WTC11 (cell line): ENCODE measurements around the gene GIT1. TPM values are rescaled to one million over a fixed set of nuclear protein-coding genes. Genes with fewer than 3 reads are reported as not detected.

Experiments used
- ATAC-seq: fragments of 200-7000 bp; cut with Tn5 transposase; 2 replicates; pipeline ENCODE4 v1.10.0; 2021; ENCODE audit warnings: mild to moderate bottlenecking, moderate library complexity
- CTCF ChIA-PET: fragments of 300-600 bp; sonication (Branson Sonifier 250); formaldehyde crosslinking; loops from one replicate; lab custom pipeline; 2021; ENCODE audit warnings: antibody characterized with exemption; lab: Charles Lee
- POLR2A ChIA-PET: fragments of 350-600 bp; sonication (Branson Sonifier 250); formaldehyde crosslinking; loops from one replicate; lab custom pipeline; 2021; ENCODE audit warnings: antibody characterized with exemption; lab: Charles Lee
- DNase-seq: peaks from one replicate; pipeline ENCODE4 v3.0.0; 2021; ENCODE audit warnings: low spot score
- H3K27ac Mint-ChIP-seq: 2 replicates; pipeline ENCODE4 v1.8.0; 2021; ENCODE audit warnings: mixed read lengths
- H3K27me3 Mint-ChIP-seq: 2 replicates; pipeline ENCODE4 v1.8.0; 2021; ENCODE audit warnings: low read depth, mild to moderate bottlenecking, moderate library complexity, mixed read lengths
- H3K36me3 Mint-ChIP-seq: 2 replicates; pipeline ENCODE4 v1.8.0; 2021; ENCODE audit warnings: mixed read lengths
- H3K4me1 Mint-ChIP-seq: 2 replicates; pipeline ENCODE4 v1.8.0; 2022; ENCODE audit warnings: mixed read lengths
- H3K4me3 Mint-ChIP-seq: 2 replicates; pipeline ENCODE4 v1.8.0; 2021; ENCODE audit warnings: mild to moderate bottlenecking, moderate library complexity, mixed read lengths
- H3K9me3 Mint-ChIP-seq: 2 replicates; pipeline ENCODE4 v1.8.0; 2021; ENCODE audit warnings: mixed read lengths
- ATF2 ChIP-seq: sonication (generic); formaldehyde crosslinking; IDR thresholded peaks from 2 replicates; pipeline ENCODE4 v1.8.1; 2022; ENCODE audit warnings: low read depth, missing genetic modification reagents, borderline replicate concordance
- CDX4 ChIP-seq: fragments of 250-450 bp; sonication (Bioruptor Pico); IDR thresholded peaks from 2 replicates; pipeline ENCODE4 v1.9.0; 2021; ENCODE audit warnings: moderate library complexity, mild to moderate bottlenecking, inconsistent platforms, borderline replicate concordance
- FOXP4 ChIP-seq: sonication (generic); formaldehyde crosslinking; IDR thresholded peaks from 2 replicates; pipeline ENCODE4 v1.8.0; 2022; ENCODE audit warnings: mild to moderate bottlenecking, missing genetic modification reagents
- MAX ChIP-seq: sonication (generic); formaldehyde crosslinking; IDR thresholded peaks from 2 replicates; pipeline ENCODE4 v1.8.0; 2022; ENCODE audit warnings: mild to moderate bottlenecking, missing genetic modification reagents
- MLX ChIP-seq: sonication (generic); formaldehyde crosslinking; IDR thresholded peaks from 2 replicates; pipeline ENCODE4 v1.8.1; 2023; ENCODE audit warnings: mild to moderate bottlenecking, missing genetic modification reagents, moderate library complexity
- MYBL2 ChIP-seq: sonication (generic); formaldehyde crosslinking; IDR thresholded peaks from 2 replicates; pipeline ENCODE4 v1.8.1; 2023; ENCODE audit warnings: mild to moderate bottlenecking, moderate library complexity, missing genetic modification reagents
- OVOL2 ChIP-seq: fragments of 250-450 bp; sonication (Bioruptor Pico); IDR thresholded peaks from 2 replicates; pipeline ENCODE4 v1.9.0; 2021; ENCODE audit warnings: mild to moderate bottlenecking, borderline replicate concordance
- TP53 ChIP-seq: sonication (generic); formaldehyde crosslinking; IDR thresholded peaks from 2 replicates; pipeline ENCODE4 v1.8.1; 2023; ENCODE audit warnings: mild to moderate bottlenecking, missing genetic modification reagents
- USF2 ChIP-seq: sonication (generic); formaldehyde crosslinking; IDR thresholded peaks from 2 replicates; pipeline ENCODE4 v1.8.1; 2023; ENCODE audit warnings: mild to moderate bottlenecking, missing genetic modification reagents, moderate library complexity
- ZBTB21 ChIP-seq: sonication (generic); formaldehyde crosslinking; IDR thresholded peaks from 2 replicates; pipeline ENCODE4 v1.8.1; 2023; ENCODE audit warnings: mild to moderate bottlenecking, missing genetic modification reagents, borderline replicate concordance
- ZNF121 ChIP-seq: sonication (generic); formaldehyde crosslinking; IDR thresholded peaks from 2 replicates; pipeline ENCODE4 v1.8.0; 2023; ENCODE audit warnings: missing genetic modification reagents
- ZNF219 ChIP-seq: sonication (generic); formaldehyde crosslinking; IDR thresholded peaks from 2 replicates; pipeline ENCODE4 v1.8.0; 2023; ENCODE audit warnings: missing genetic modification reagents, mild to moderate bottlenecking, borderline replicate concordance
- total RNA-seq: library from RNA; stranded (reverse); gene quantifications from 3 replicates; pipeline ENCODE4 v1.2.3, GENCODE V29; 2021
- TF ChIP-seq, protein P1 (sequence below): sonication (generic); formaldehyde crosslinking; IDR thresholded peaks from 2 replicates; pipeline ENCODE4 v1.8.1; 2022; ENCODE audit warnings: low read depth, mild to moderate bottlenecking, moderate library complexity, missing genetic modification reagents, borderline replicate concordance
- TF ChIP-seq, protein P2 (sequence below): sonication (generic); formaldehyde crosslinking; IDR thresholded peaks from 2 replicates; pipeline ENCODE4 v1.8.0; 2023; ENCODE audit warnings: mild to moderate bottlenecking, missing genetic modification reagents

GIT1 gene
- total RNA-seq, 1 experiment from 2014 or later = 66.9 TPM

DNA sequence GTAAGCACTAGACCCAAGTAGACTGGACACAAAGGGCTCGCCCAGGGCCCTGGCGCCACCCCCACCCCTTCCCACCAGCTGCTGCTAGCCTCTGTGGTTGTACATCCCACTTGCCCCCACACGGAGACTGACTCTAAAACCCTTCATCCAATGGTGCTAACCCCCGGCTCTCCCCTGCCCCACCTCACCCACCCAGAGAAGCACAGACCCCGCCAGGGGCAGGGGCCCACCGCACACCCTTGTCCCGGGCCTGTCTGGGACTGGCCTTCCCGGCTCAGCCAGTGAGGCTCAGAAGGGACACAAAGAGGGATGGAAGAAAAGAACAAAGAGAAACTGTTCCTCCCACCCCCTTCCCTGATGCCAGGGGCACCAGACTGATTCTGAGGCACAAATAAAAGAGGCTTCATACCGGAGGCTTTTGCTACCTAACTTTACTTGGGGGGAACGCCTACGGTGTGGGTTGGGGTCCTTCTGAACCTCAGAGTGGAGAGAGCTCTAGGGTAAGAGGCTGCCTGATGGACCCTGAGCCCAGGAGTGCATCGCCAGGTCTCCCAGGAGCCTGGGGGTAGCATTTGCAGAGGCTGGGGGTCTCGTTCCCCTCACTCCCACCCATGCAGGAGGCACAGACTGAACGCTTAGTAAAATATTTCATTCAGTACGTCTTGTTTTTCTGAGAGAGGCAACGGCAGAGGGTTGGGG, 25.1 kb upstream of the GIT1 start:
- H3K27ac Mint-ChIP-seq = no peak overlapping the region
- POLR2A ChIA-PET = interaction anchor here (1.3 kb wide), 1 partner anchor 23 kb away, joined by 3 read pairs; no protein-coding TSS in a partner anchor

GRCh38 chr17:29613856-29614255, 24.4 kb upstream of the GIT1 start:
- peaks cover 4% of the 10 kb centered on the region; the same call in 1 of the 2 replicates for H3K36me3 Mint-ChIP-seq
- POLR2A ChIA-PET = interaction anchor here (0.8 to 1.1 kb wide), 3 partner anchors 9 to 21 kb away, joined by 3 read pairs; partner anchors contain the start of genes ANKRD13B and CORO6
- H3K9me3 Mint-ChIP-seq = no peaks in the 10 kb centered on the region
- DNase-seq (no peak), ATAC-seq (peak; percentile 3)
- H3K27me3 Mint-ChIP-seq = peaks cover 59% of the 10 kb centered on the region
- no peak for TF ChIP-seq MAX
- TF ChIP-seq ZNF121 (CRISPR knock-in tag) = 0 out of 2 replicates have a peak, but pooled peaks have one; percentile 10
- H3K4me3 Mint-ChIP-seq = peak overlapping the region; percentile 61
- CTCF ChIA-PET = interaction anchor here (0.6 to 9.2 kb wide), 26 partner anchors 9 to 467 kb away, joined by 3 to 272 read pairs (median 6); partner anchors contain the start of genes ABHD15, ANKRD13B, CORO6 and SSH2
- H3K4me1 Mint-ChIP-seq = peaks cover 28% of the 10 kb centered on the region
- H3K27ac Mint-ChIP-seq = no peak overlapping the region

More for the DNA sequence above, 25.1 kb upstream of the GIT1 start:
- Mint-ChIP-seq H3K4me1 (peaks cover 30% of the 10 kb centered on the region), H3K27me3 (peaks cover 62% of the 10 kb centered on the region), H3K4me3 (peak overlapping the region; percentile 80), H3K9me3 (no peaks in the 10 kb centered on the region), H3K36me3 (peaks cover 4% of the 10 kb centered on the region; the same call in 1 of the 2 replicates)
- TF ChIP-seq TP53 = no peak
- TF ChIP-seq OVOL2 (CRISPR knock-in tag) = no peak
- TF ChIP-seq ZNF219 (CRISPR knock-in tag) = no peak
- TF ChIP-seq, protein P1, sequence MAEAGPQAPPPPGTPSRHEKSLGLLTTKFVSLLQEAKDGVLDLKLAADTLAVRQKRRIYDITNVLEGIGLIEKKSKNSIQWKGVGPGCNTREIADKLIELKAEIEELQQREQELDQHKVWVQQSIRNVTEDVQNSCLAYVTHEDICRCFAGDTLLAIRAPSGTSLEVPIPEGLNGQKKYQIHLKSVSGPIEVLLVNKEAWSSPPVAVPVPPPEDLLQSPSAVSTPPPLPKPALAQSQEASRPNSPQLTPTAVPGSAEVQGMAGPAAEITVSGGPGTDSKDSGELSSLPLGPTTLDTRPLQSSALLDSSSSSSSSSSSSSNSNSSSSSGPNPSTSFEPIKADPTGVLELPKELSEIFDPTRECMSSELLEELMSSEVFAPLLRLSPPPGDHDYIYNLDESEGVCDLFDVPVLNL (CRISPR knock-in tag) = no peak
- TF ChIP-seq, protein P2, sequence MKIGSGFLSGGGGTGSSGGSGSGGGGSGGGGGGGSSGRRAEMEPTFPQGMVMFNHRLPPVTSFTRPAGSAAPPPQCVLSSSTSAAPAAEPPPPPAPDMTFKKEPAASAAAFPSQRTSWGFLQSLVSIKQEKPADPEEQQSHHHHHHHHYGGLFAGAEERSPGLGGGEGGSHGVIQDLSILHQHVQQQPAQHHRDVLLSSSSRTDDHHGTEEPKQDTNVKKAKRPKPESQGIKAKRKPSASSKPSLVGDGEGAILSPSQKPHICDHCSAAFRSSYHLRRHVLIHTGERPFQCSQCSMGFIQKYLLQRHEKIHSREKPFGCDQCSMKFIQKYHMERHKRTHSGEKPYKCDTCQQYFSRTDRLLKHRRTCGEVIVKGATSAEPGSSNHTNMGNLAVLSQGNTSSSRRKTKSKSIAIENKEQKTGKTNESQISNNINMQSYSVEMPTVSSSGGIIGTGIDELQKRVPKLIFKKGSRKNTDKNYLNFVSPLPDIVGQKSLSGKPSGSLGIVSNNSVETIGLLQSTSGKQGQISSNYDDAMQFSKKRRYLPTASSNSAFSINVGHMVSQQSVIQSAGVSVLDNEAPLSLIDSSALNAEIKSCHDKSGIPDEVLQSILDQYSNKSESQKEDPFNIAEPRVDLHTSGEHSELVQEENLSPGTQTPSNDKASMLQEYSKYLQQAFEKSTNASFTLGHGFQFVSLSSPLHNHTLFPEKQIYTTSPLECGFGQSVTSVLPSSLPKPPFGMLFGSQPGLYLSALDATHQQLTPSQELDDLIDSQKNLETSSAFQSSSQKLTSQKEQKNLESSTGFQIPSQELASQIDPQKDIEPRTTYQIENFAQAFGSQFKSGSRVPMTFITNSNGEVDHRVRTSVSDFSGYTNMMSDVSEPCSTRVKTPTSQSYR (CRISPR knock-in tag) = no peak
- TF ChIP-seq ZBTB21 = no peak
- TF ChIP-seq USF2 (CRISPR knock-in tag) = no peak
- no peak for ATAC-seq
- CTCF ChIA-PET = interaction anchor here (0.9 to 9.2 kb wide), 18 partner anchors 8 to 435 kb away, joined by 3 to 272 read pairs (median 9); partner anchors contain the start of genes ABHD15, ANKRD13B, CORO6 and MYO18A
- no peak for DNase-seq

DNA sequence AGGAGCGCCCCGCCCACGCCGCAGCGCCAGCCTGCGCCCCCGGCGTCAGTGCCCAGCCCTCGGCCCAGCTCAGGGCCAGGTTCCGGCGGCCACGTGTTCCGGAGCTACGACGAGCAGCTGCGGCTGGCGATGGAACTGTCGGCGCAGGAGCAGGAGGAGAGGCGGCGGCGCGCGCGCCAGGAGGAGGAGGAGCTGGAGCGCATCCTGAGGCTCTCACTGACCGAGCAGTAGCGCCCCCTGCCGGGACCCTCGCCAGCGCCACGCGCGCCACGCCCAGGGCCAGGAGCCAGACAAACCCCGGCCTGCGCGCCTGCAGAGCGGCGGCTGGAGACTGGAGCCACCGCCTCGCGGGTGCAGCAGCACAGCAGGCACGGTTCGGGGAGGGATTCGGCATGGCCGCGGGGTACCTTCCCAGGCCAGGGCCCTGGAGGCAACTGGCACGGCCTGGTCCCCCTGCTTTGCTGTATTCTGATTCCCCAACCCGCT, 23.9 kb upstream of the GIT1 start:
- ChIA-PET CTCF (interaction anchor here (0.5 to 9.2 kb wide), 28 partner anchors 9 to 466 kb away, joined by 3 to 272 read pairs (median 5); partner anchors contain the start of genes ABHD15, ANKRD13B, CORO6 and SSH2), POLR2A (interaction anchor here (0.8 to 1.1 kb wide), 3 partner anchors 9 to 21 kb away, joined by 3 read pairs; partner anchors contain the start of genes ANKRD13B and CORO6)
- Mint-ChIP-seq H3K27ac (no peak overlapping the region), H3K36me3 (peaks cover 4% of the 10 kb centered on the region; the same call in 1 of the 2 replicates), H3K27me3 (peaks cover 54% of the 10 kb centered on the region), H3K4me3 (peak overlapping the region; percentile 61), H3K4me1 (peaks cover 27% of the 10 kb centered on the region), H3K9me3 (no peaks in the 10 kb centered on the region)
- ATAC-seq = peak; percentile 54
- peak; percentile 99 for DNase-seq
- TF ChIP-seq ATF2 (CRISPR knock-in tag) = peak; percentile 80; the same call in 1 of the 2 replicates
- TF ChIP-seq MYBL2 (CRISPR knock-in tag) = peak; percentile 95
- TF ChIP-seq MLX (CRISPR knock-in tag) = peak; percentile 51; the same call in 1 of the 2 replicates
- no peak for TF ChIP-seq CDX4
- TF ChIP-seq, protein P2 (CRISPR knock-in tag) = peak; percentile 86
- TF ChIP-seq FOXP4 = peak; percentile 98
